ENCODE measurements around the gene KDM3B.

KDM3B gene

DNA sequence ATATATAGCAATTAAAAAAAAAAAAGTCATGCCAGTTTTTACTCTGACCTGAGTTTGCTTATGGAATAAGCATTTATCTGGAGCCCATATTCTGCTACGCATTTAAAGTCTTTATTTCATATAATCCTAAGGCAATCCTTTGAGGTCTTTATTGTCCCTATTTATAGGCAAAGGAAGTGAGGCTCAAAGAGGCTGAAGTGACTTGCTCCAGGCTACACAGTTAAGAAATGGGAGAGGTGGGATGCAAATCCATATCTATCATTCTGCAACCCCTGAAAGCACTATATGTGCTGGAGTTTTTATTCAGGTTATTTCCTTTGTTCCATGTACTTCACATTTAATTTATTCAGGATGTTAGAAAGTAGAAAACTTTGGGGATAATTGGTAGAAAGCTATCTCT, 12.1 kb downstream of the KDM3B start:
- Histone ChIP-seq H3K27me3 (ENCODE audit: insufficient read depth, low read length) (no peaks in the 10 kb centered on the region), H2AFZ (ENCODE audit: low read length, unreplicated experiment) (no peak overlapping the region), H3K4me1 (ENCODE audit: control insufficient read depth, insufficient read depth, low read length, unreplicated experiment) (no peaks in the 10 kb centered on the region), H3K36me3 (ENCODE audit: insufficient read depth, low read length) (no peaks in the 10 kb centered on the region), H3K4me3 (ENCODE audit: low read depth, low read length) (no peak overlapping the region), H3K27ac (ENCODE audit: low read depth, low read length) (no peak overlapping the region), H3K79me2 (ENCODE audit: control insufficient read depth, insufficient read depth, low read length, unreplicated experiment) (peaks cover 70% of the 10 kb centered on the region)

GRCh38 chr5:138366632-138367382, 14.3 kb downstream of the KDM3B start:
- H3K4me3 ChIP-seq (ENCODE audit: low read depth, low read length) = no peak overlapping the region
- no peaks in the 10 kb centered on the region for H3K4me1 ChIP-seq (ENCODE audit: control insufficient read depth, insufficient read depth, low read length, unreplicated experiment)
- no peaks in the 10 kb centered on the region for H3K36me3 ChIP-seq (ENCODE audit: insufficient read depth, low read length)
- peaks cover 58% of the 10 kb centered on the region for H3K79me2 ChIP-seq (ENCODE audit: control insufficient read depth, insufficient read depth, low read length, unreplicated experiment)
- H3K27me3 ChIP-seq (ENCODE audit: insufficient read depth, low read length) = no peaks in the 10 kb centered on the region
- H2AFZ ChIP-seq (ENCODE audit: low read length, unreplicated experiment) = no peak overlapping the region
- H3K27ac ChIP-seq (ENCODE audit: low read depth, low read length) = no peak overlapping the region

DNA sequence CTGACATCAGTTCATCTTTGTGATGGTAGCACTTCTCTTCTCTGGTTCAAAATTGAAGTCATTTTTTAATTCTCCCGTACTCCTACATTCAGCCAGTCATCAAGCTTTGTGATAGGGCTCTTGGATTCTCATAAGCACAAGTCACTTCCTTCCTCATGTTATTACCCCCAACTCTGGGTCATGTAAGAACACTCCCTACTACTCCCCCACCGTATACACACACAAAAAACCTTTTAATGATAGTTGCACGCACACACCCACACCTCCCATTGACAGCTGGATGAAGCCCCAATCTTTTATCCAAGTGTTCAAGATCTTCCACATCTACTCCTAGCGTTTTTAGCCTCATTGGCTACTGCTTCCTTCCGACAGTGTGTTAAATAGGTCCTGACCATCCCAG, 16.8 kb downstream of the KDM3B start:
- Histone ChIP-seq H3K36me3 (ENCODE audit: insufficient read depth, low read length) (no peaks in the 10 kb centered on the region), H3K4me1 (ENCODE audit: control insufficient read depth, insufficient read depth, low read length, unreplicated experiment) (no peaks in the 10 kb centered on the region), H3K79me2 (ENCODE audit: control insufficient read depth, insufficient read depth, low read length, unreplicated experiment) (peaks cover 40% of the 10 kb centered on the region), H2AFZ (ENCODE audit: low read length, unreplicated experiment) (no peak overlapping the region), H3K27ac (ENCODE audit: low read depth, low read length) (no peak overlapping the region), H3K4me3 (ENCODE audit: low read depth, low read length) (no peak overlapping the region), H3K27me3 (ENCODE audit: insufficient read depth, low read length) (no peaks in the 10 kb centered on the region)

DNA sequence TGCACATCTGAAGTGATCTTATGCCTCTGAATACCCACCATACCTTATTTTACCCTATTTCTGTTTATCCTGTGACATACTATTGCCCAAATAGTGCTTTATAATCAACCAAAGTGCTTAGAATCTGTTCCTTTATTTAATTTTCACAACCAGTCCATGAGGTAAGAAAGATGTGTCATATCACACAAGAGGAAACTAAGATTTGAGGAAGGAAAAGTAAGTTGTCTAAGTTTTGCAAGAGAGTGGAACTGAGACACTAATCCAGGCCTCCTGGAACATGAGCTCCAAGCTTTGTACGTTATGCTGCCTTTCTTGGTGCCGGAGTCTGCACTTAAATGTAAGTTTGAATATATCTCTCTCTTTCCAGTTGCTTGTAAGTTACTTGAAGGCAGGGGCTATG, 17.2 kb downstream of the KDM3B start:
- Histone ChIP-seq H3K79me2 (ENCODE audit: control insufficient read depth, insufficient read depth, low read length, unreplicated experiment) (peaks cover 36% of the 10 kb centered on the region), H3K4me1 (ENCODE audit: control insufficient read depth, insufficient read depth, low read length, unreplicated experiment) (no peaks in the 10 kb centered on the region), H2AFZ (ENCODE audit: low read length, unreplicated experiment) (no peak overlapping the region), H3K27me3 (ENCODE audit: insufficient read depth, low read length) (no peaks in the 10 kb centered on the region), H3K4me3 (ENCODE audit: low read depth, low read length) (no peak overlapping the region), H3K27ac (ENCODE audit: low read depth, low read length) (no peak overlapping the region), H3K36me3 (ENCODE audit: insufficient read depth, low read length) (no peaks in the 10 kb centered on the region)

GRCh38 chr5:138370537-138370936, 18.1 kb downstream of the KDM3B start:
- no peaks in the 10 kb centered on the region for H3K27me3 ChIP-seq (ENCODE audit: insufficient read depth, low read length)
- H2AFZ ChIP-seq (ENCODE audit: low read length, unreplicated experiment) = no peak overlapping the region
- H3K4me3 ChIP-seq (ENCODE audit: low read depth, low read length) = no peak overlapping the region
- no peaks in the 10 kb centered on the region for H3K4me1 ChIP-seq (ENCODE audit: control insufficient read depth, insufficient read depth, low read length, unreplicated experiment)
- peaks cover 31% of the 10 kb centered on the region for H3K79me2 ChIP-seq (ENCODE audit: control insufficient read depth, insufficient read depth, low read length, unreplicated experiment)
- H3K27ac ChIP-seq (ENCODE audit: low read depth, low read length) = no peak overlapping the region
- no peaks in the 10 kb centered on the region for H3K36me3 ChIP-seq (ENCODE audit: insufficient read depth, low read length)

GRCh38 chr5:138371454-138371853, 19.0 kb downstream of the KDM3B start:
- Histone ChIP-seq H3K36me3 (ENCODE audit: insufficient read depth, low read length) (no peaks in the 10 kb centered on the region), H3K4me3 (ENCODE audit: low read depth, low read length) (no peak overlapping the region), H3K27ac (ENCODE audit: low read depth, low read length) (no peak overlapping the region), H2AFZ (ENCODE audit: low read length, unreplicated experiment) (no peak overlapping the region), H3K27me3 (ENCODE audit: insufficient read depth, low read length) (no peaks in the 10 kb centered on the region), H3K4me1 (ENCODE audit: control insufficient read depth, insufficient read depth, low read length, unreplicated experiment) (no peaks in the 10 kb centered on the region), H3K79me2 (ENCODE audit: control insufficient read depth, insufficient read depth, low read length, unreplicated experiment) (peaks cover 30% of the 10 kb centered on the region)

GRCh38 chr5:138372225-138372624, 19.7 kb downstream of the KDM3B start:
- H3K79me2 ChIP-seq (ENCODE audit: control insufficient read depth, insufficient read depth, low read length, unreplicated experiment) = peaks cover 23% of the 10 kb centered on the region
- no peaks in the 10 kb centered on the region for H3K27me3 ChIP-seq (ENCODE audit: insufficient read depth, low read length)
- H3K27ac ChIP-seq (ENCODE audit: low read depth, low read length) = no peak overlapping the region
- no peak overlapping the region for H3K4me3 ChIP-seq (ENCODE audit: low read depth, low read length)
- H2AFZ ChIP-seq (ENCODE audit: low read length, unreplicated experiment) = no peak overlapping the region
- H3K36me3 ChIP-seq (ENCODE audit: insufficient read depth, low read length) = 0 out of 2 replicates have a peak, but pooled peaks cover 6% of the 10 kb centered on the region
- H3K4me1 ChIP-seq (ENCODE audit: control insufficient read depth, insufficient read depth, low read length, unreplicated experiment) = no peaks in the 10 kb centered on the region

DNA sequence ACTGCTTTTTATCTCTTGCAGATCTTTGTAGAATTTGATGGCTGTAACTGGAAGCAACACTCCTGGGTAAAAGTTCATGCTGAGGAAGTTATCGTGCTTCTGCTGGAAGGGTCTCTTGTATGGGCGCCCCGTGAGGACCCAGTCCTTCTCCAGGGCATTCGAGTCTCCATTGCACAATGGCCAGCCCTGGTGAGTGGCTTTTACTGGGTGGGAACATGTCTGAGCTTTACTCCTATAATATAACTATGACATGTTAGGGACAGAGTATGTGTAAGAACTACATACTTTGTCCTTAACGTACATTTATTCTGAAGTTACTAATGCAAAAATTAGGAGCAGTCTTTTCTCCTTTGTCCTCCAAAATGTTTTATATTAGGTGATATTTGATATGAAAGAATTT, 20.2 kb downstream of the KDM3B start:
- Histone ChIP-seq H3K79me2 (ENCODE audit: control insufficient read depth, insufficient read depth, low read length, unreplicated experiment) (peaks cover 19% of the 10 kb centered on the region), H3K27ac (ENCODE audit: low read depth, low read length) (no peak overlapping the region), H3K36me3 (ENCODE audit: insufficient read depth, low read length) (0 out of 2 replicates have a peak, but pooled peaks cover 7% of the 10 kb centered on the region)

DNA sequence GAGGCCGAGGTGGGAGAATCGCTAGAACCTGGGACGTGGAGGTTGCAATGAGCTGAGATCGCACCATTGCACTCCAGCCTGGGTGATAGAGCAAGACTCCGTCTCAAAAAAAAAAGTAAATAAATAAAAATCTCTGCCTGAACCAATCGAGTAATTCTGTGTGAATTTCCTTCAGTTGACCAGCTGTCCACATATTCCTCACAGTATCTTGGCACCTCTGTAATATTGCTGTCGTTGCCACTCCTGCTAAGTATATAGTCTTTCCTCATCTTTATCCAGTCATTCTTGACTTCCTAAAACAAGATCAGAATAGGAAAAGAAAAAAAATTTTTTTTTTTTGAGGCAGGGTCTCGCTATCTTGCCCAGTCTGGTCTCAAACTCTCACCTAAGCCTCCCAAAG, 29.9 kb downstream of the KDM3B start:
- Histone ChIP-seq H3K79me2 (ENCODE audit: control insufficient read depth, insufficient read depth, low read length, unreplicated experiment) (no peaks in the 10 kb centered on the region), H2AFZ (ENCODE audit: low read length, unreplicated experiment) (no peak overlapping the region), H3K36me3 (ENCODE audit: insufficient read depth, low read length) (peaks cover 21% of the 10 kb centered on the region)

More for the DNA sequence above, 20.2 kb downstream of the KDM3B start:
- Histone ChIP-seq H3K4me1 (ENCODE audit: control insufficient read depth, insufficient read depth, low read length, unreplicated experiment) (no peaks in the 10 kb centered on the region), H3K27me3 (ENCODE audit: insufficient read depth, low read length) (no peaks in the 10 kb centered on the region), H2AFZ (ENCODE audit: low read length, unreplicated experiment) (no peak overlapping the region), H3K4me3 (ENCODE audit: low read depth, low read length) (no peak overlapping the region)

GRCh38 chr5:138385660-138386059, 33.2 kb downstream of the KDM3B start:
- no peaks in the 10 kb centered on the region for H3K79me2 ChIP-seq (ENCODE audit: control insufficient read depth, insufficient read depth, low read length, unreplicated experiment)
- no peaks in the 10 kb centered on the region for H3K4me1 ChIP-seq (ENCODE audit: control insufficient read depth, insufficient read depth, low read length, unreplicated experiment)
- no peaks in the 10 kb centered on the region for H3K27me3 ChIP-seq (ENCODE audit: insufficient read depth, low read length)
- no peak overlapping the region for H3K27ac ChIP-seq (ENCODE audit: low read depth, low read length)
- H3K4me3 ChIP-seq (ENCODE audit: low read depth, low read length) = no peak overlapping the region
- peaks cover 15% of the 10 kb centered on the region for H3K36me3 ChIP-seq (ENCODE audit: insufficient read depth, low read length)
- no peak overlapping the region for H2AFZ ChIP-seq (ENCODE audit: low read length, unreplicated experiment)

More for the DNA sequence above, 29.9 kb downstream of the KDM3B start:
- no peak overlapping the region for H3K4me3 ChIP-seq (ENCODE audit: low read depth, low read length)
- no peak overlapping the region for H3K27ac ChIP-seq (ENCODE audit: low read depth, low read length)
- no peaks in the 10 kb centered on the region for H3K4me1 ChIP-seq (ENCODE audit: control insufficient read depth, insufficient read depth, low read length, unreplicated experiment)
- no peaks in the 10 kb centered on the region for H3K27me3 ChIP-seq (ENCODE audit: insufficient read depth, low read length)

GRCh38 chr5:138386290-138386689, 33.8 kb downstream of the KDM3B start:
- Histone ChIP-seq H3K79me2 (ENCODE audit: control insufficient read depth, insufficient read depth, low read length, unreplicated experiment) (no peaks in the 10 kb centered on the region), H3K27me3 (ENCODE audit: insufficient read depth, low read length) (no peaks in the 10 kb centered on the region), H2AFZ (ENCODE audit: low read length, unreplicated experiment) (no peak overlapping the region), H3K4me1 (ENCODE audit: control insufficient read depth, insufficient read depth, low read length, unreplicated experiment) (no peaks in the 10 kb centered on the region), H3K27ac (ENCODE audit: low read depth, low read length) (no peak overlapping the region), H3K36me3 (ENCODE audit: insufficient read depth, low read length) (peaks cover 14% of the 10 kb centered on the region), H3K4me3 (ENCODE audit: low read depth, low read length) (no peak overlapping the region)

Data from ACC112 (cell line).